Esophagus squamous epithelium (tissue), 4 donors: Measurements from ENCODE around the gene MBNL1.

Experiments used
- CTCF ChIP-seq, 6 experiments: fragments of 450-650 bp in 4 of 6; fragments of 200-600 bp in 2 of 6; sonication (generic) in 2 of 6; IDR thresholded peaks; one replicate each; pipeline ENCODE4 v1.5.1; 2016 to 2019; ENCODE audit warnings: antibody characterized with exemption in 6 of 6, mild to moderate bottlenecking in 4 of 6, moderate library complexity in 4 of 6
- POLR2A ChIP-seq, 4 donors: fragments of 450-650 bp; IDR thresholded peaks; one replicate each; pipeline ENCODE4 v1.6.1; 2017; ENCODE audit warnings: antibody characterized with exemption in 4 of 4, mild to moderate bottlenecking in 4 of 4, moderate library complexity in 3 of 4

- no peak for TF ChIP-seq POLR2A (IDR thresholded peaks at IDR 0.05)
- no peak for TF ChIP-seq CTCF (IDR thresholded peaks at IDR 0.05)
Measured at GRCh38 chr3:152295806-152296205, 27.1 kb downstream of the MBNL1 start.
